Esophagus muscularis mucosa (tissue), 3 donors: ENCODE data around the gene NFYA.

ENCODE experiments used
- EP300 ChIP-seq: sonication (generic); formaldehyde crosslinking; IDR thresholded peaks from one replicate; pipeline ENCODE4 v1.6.1; 2017; ENCODE audit warnings: antibody characterized with exemption
- POLR2AphosphoS5 ChIP-seq, 2 donors: sonication (generic); formaldehyde crosslinking; IDR thresholded peaks; one replicate each; pipeline ENCODE4 v1.6.1; 2017; ENCODE audit warnings: antibody characterized with exemption in 2 of 2

DNA sequence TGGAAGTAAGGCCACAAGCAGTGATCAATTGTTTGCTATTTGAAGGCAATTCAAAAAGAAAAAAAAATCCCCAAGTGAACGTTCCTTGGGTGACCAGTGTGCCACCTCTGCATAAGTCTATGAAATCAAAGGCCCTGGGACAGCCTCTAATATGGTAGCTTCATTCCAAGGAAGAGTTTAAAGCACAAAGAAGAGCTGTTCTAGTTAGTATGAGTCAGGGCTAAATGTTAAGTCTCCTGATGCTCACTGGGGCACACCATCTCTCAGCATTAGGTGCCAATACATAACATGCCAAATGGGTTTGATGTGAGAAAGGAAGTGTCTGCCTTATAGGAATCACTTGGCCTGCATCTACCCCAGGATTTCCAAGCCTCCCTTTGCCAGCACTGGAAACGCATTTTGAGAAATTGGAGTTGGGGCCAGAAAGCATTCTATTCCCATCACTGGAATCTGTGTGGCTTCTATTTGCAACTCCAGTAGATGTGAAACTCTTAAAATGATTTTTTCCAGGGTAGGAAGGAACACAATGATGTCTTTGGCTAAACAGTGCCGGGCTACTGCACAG lies 46.7 kb upstream of the NFYA start:
- TF ChIP-seq EP300 (no peak), POLR2AphosphoS5 (IDR thresholded peaks at IDR 0.05) (no peak)
